Right lobe of liver (tissue), 6 donors: Measurements from ENCODE around the gene DUOX2. TPM values are rescaled to one million over a fixed set of nuclear protein-coding genes. Genes with fewer than 3 reads are reported as not detected.
"Not testable (repeated sequence)": the region's sequence is repeated elsewhere in the genome, so short reads cannot be mapped to it uniquely, and the experiment has no call there.

Experiments used
- ATAC-seq, 4 donors: fragments of 200-7000 bp; cut with Tn5 transposase; one replicate each; pipeline ENCODE4 v1.9.1; 2020; ENCODE audit warnings: mild to moderate bottlenecking in 4 of 4, moderate library complexity in 4 of 4
- DNase-seq, 3 donors: peaks; one replicate each; pipeline ENCODE4 v3.0.0-alpha.2; 2020
- H3K27ac ChIP-seq, 3 donors: fragments of 200-600 bp; one replicate each; pipeline ENCODE4 v1.8.0; 2022
- H3K27me3 ChIP-seq, 2 donors: fragments of 200-600 bp; one replicate each; pipeline ENCODE4 v1.8.0; 2022
- H3K36me3 ChIP-seq, 4 donors: fragments of 200-600 bp; sonication (generic) in 1 of 4; one replicate each; pipeline versions ENCODE4 v1.5.1 to v1.8.0; 2017 to 2022; ENCODE audit warnings: control low read depth in 1 of 4
- H3K4me1 ChIP-seq, 4 donors: fragments of 200-600 bp; sonication (generic) in 1 of 4; one replicate each; pipeline versions ENCODE4 v1.5.1 to v1.8.0; 2017 to 2022; ENCODE audit warnings: control low read depth in 1 of 4
- H3K4me3 ChIP-seq, 3 donors: fragments of 200-600 bp; one replicate each; pipeline ENCODE4 v1.8.0; 2022
- H3K9me3 ChIP-seq, 4 donors: fragments of 200-600 bp; sonication (generic) in 1 of 4; one replicate each; pipeline versions ENCODE4 v1.5.1 to v1.8.0; 2017 to 2022; ENCODE audit warnings: control low read depth in 1 of 4
- POLR2A ChIP-seq: fragments of 450-650 bp; IDR thresholded peaks from one replicate; pipeline ENCODE4 v1.6.1; 2017; ENCODE audit warnings: antibody characterized with exemption, mild to moderate bottlenecking
- WGBS: methylation state at CpG from one replicate; pipeline ENCODE4 v1.1.6; 2018; ENCODE audit warnings: low coverage, low lambda C conversion rate; ENCODE audit not compliant: insufficient coverage; ENCODE audit errors: missing lambda C conversion rate; 5-methylcytosine and 5-hydroxymethylcytosine counted together
- intact Hi-C, 2 donors: fragments of 100-400 bp; cut with DNase I; formaldehyde crosslinking; loops; one replicate each; pipeline versions ENCODE4 v1.11.2 to v1.14.1; 2022
- total RNA-seq, 6 experiments: library from RNA; depleted of rRNA in 2 of 6; stranded (reverse); fragments of >200 nt in 2 of 6; fragmentation: NEBNext Ultra II Directional in 3 of 6; extraction: Animal tissue kit (Norgen Biotek cat#: 25700) in 3 of 6; gene quantifications; one replicate each; pipeline versions ENCODE4 v1.1.0 to v1.2.4, GENCODE V29; 2016 to 2023
- TF ChIP-seq, protein P1 (sequence below), 4 donors: fragments of 200-600 bp in 3 of 4; fragments of 450-650 bp in 1 of 4; IDR thresholded peaks; one replicate each; pipeline versions ENCODE4 v1.5.1 to v1.8.0; 2016 to 2022; ENCODE audit warnings: antibody characterized with exemption in 4 of 4, mild to moderate bottlenecking in 2 of 4
- donor health status: DM: no; HTN: yes; CAD: no.
- donor health status: DM: no; HTN: no; CAD: no.
- donor health status: DM: no; HTN: no; CAD: no.
- donor health status: DM: no; HTN: yes; CAD: no.
- donor health status: DM: no; HTN: yes; CAD: no.

Gene DUOX2
- total RNA-seq, 6 experiments from 2014 or later = 0.02 to 0.93 (median 0.25) TPM; not detected in 1

DNA sequence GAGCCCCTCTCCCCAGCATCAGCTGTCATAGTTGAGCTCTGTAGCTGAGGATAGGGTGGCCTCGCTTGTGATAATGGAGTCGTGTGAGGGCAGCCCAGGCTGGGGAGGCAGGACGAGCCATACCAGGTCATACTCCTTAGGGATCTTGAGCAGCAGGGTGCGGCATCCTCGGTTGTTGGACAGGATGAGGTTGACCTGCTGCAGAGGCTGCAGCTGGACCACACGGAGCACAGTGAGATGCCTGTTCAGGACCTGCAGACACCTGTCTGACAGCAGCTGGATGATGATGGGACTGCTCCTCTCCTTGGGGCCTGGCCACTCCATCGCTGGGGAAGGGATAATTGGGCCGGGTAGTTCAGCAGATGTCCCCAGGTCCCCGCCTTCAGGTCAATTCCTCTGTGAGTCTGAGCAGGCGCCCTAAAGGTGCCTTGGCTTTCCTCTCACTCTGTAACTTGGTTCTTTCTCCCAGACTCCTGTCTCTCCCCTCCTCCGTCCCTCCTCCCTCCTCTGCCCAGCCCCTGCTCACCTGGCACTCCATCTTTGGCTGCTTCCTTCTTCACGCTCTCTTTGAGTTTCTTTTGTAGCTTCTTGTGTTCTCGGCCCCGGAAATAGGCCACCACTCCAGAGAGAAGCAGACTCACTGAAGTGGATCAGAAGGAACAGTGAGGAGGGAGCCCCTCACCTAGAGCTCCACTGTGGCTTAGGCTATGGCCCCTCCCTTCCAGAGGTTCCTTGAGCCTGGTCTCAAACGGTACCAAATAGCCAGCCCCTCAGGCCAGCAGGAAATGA is 7.8 kb downstream of the DUOX2 start:
- H3K4me1 ChIP-seq = no peaks in the 10 kb centered on the region
- no peak for ATAC-seq
- TF ChIP-seq, protein P1, sequence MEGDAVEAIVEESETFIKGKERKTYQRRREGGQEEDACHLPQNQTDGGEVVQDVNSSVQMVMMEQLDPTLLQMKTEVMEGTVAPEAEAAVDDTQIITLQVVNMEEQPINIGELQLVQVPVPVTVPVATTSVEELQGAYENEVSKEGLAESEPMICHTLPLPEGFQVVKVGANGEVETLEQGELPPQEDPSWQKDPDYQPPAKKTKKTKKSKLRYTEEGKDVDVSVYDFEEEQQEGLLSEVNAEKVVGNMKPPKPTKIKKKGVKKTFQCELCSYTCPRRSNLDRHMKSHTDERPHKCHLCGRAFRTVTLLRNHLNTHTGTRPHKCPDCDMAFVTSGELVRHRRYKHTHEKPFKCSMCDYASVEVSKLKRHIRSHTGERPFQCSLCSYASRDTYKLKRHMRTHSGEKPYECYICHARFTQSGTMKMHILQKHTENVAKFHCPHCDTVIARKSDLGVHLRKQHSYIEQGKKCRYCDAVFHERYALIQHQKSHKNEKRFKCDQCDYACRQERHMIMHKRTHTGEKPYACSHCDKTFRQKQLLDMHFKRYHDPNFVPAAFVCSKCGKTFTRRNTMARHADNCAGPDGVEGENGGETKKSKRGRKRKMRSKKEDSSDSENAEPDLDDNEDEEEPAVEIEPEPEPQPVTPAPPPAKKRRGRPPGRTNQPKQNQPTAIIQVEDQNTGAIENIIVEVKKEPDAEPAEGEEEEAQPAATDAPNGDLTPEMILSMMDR (IDR thresholded peaks at IDR 0.05) = no peak
- no peak for TF ChIP-seq POLR2A
- WGBS = 72% methylated on average over 5 of the region's 15 CpGs
- H3K27ac ChIP-seq = no peak overlapping the region
- H3K9me3 ChIP-seq = no peaks in the 10 kb centered on the region
- intact Hi-C loops = no loop called here
- no peak overlapping the region for H3K4me3 ChIP-seq
- H3K27me3 ChIP-seq = no peaks in the 10 kb centered on the region
- no peaks in the 10 kb centered on the region for H3K36me3 ChIP-seq
- DNase-seq = no peak

DNA sequence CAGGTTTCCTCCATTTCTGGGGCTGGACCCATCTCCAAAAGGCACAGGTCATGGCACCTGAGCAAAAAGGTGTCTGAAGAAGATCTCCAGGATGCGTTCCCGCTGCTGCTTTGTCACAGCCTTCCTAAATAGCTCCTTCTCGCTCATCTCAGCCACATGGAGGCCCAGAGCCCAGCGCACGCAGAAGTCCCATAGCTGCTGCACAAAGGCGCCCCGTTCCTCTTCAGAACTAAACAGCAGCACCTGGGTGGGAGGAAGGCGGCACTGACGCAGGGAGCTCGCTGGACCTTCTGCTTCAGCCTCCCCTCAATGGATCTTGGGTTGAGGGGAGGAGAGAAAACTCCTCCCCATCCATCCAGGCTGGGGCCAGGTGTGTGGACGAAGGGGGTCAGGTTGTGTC is 8.4 kb downstream of the DUOX2 start:
- no peaks in the 10 kb centered on the region for H3K36me3 ChIP-seq
- no peak overlapping the region for H3K4me3 ChIP-seq
- no peaks in the 10 kb centered on the region for H3K4me1 ChIP-seq
- no peak overlapping the region for H3K27ac ChIP-seq
- intact Hi-C loops = no loop called here
- ATAC-seq = no peak
- no peak for DNase-seq
- no peaks in the 10 kb centered on the region for H3K9me3 ChIP-seq
- WGBS = 40% methylated on average over 1 of the region's 11 CpGs
- no peak for TF ChIP-seq POLR2A
- TF ChIP-seq, protein P1 (IDR thresholded peaks at IDR 0.05) = no peak
- no peaks in the 10 kb centered on the region for H3K27me3 ChIP-seq

DNA sequence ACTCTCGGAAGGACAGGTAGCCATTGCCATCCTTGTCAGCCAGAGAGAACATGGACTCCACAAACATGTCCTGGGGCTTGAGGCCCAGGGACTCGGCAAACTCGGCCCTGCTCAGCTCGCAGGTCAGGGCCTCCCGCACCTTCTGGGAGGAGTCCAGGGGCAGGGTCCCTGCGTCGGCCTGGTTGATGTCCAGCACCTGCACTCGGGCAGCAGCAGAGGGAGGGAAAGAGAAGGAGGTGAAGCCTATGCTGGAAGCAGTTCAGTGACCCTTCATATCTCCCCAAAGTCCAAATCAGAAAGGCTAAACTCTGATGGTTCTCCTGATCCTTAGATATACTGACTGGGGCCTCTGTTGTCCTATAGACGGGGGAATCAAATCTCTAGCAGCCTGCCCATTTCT is 9.8 kb downstream of the DUOX2 start:
- intact Hi-C loops, H3K4me1 ChIP-seq, ATAC-seq, H3K27ac ChIP-seq, H3K36me3 ChIP-seq, H3K9me3 ChIP-seq, H3K27me3 ChIP-seq, H3K4me3 ChIP-seq, DNase-seq: not testable (repeated sequence)
- WGBS = 71% methylated on average over 1 of the region's 9 CpGs

DNA sequence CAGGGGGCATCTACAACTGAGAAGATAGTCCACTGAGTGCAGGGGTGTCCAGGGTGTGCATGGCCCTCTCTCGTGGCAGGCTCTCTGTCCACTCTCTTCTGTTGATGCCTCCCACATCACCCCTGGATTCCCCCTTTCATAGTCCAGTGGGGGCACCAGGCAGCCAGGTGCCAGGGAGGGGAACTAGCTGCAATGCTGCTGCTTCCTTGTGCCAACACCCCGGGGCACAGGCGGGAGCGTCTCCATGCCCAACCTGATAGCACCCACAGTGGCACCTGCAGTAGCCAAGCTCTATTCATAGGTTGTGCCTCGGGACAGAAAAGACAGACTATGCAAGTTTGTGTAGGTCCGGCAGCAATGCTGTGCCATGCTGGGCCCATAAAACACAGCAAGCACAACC is 11.7 kb downstream of the DUOX2 start:
- no peak for ATAC-seq
- Histone ChIP-seq H3K27me3 (no peaks in the 10 kb centered on the region), H3K36me3 (no peaks in the 10 kb centered on the region), H3K9me3 (no peaks in the 10 kb centered on the region), H3K4me3 (no peak overlapping the region), H3K27ac (no peak overlapping the region), H3K4me1 (no peaks in the 10 kb centered on the region)
- WGBS = 80% methylated on average over 2 of the region's 6 CpGs
- no peak for DNase-seq
- intact Hi-C loops = no loop called here
- TF ChIP-seq, protein P1 (IDR thresholded peaks at IDR 0.05) = no peak
- TF ChIP-seq POLR2A = no peak

DNA sequence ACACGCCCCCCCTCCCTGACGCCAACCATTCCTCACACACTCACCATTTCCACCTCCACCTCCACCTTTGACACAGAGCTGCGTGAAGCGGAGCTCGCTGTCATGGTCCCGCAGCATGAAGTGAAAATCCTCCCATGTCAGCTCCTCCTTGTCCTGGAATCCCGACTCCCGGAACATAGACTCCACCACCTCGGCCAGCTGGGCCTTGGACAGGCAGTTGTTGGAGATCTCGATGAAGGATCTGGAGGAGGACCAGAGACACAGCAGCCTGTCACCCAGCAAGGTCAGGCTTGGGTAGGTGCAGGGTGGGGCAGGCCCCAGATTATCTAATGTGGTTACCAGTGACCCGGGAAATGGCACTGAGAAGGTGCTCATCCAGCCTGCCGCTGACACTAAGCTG is 12.2 kb downstream of the DUOX2 start:
- no peak for DNase-seq
- no peaks in the 10 kb centered on the region for H3K9me3 ChIP-seq
- intact Hi-C loops = no loop called here
- no peaks in the 10 kb centered on the region for H3K36me3 ChIP-seq
- no peaks in the 10 kb centered on the region for H3K4me1 ChIP-seq
- ATAC-seq = no peak
- H3K27ac ChIP-seq = no peak overlapping the region
- H3K4me3 ChIP-seq = no peak overlapping the region
- WGBS = 88% methylated on average over 10 of the region's 12 CpGs
- no peak for TF ChIP-seq POLR2A
- TF ChIP-seq, protein P1 (IDR thresholded peaks at IDR 0.05) = no peak
- H3K27me3 ChIP-seq = no peaks in the 10 kb centered on the region
